HPDE6-E6E7 (cell line): ENCODE measurements around the gene OR2T29.
"Not testable (repeated sequence)": the region's sequence is repeated elsewhere in the genome, so short reads cannot be mapped to it uniquely, and the experiment has no call there.

Experiments used
- DNase-seq: peaks from one replicate; pipeline ENCODE4 v3.0.0; 2011; ENCODE audit warnings: missing footprints; ENCODE audit errors: extremely low spot score

OR2T29 gene

GRCh38 chr1:248510217-248510616 is 52.4 kb downstream of the OR2T29 start:
- not testable (repeated sequence) for DNase-seq

- not testable (repeated sequence) for DNase-seq
These were observed 54.8 kb downstream of the OR2T29 start, which contains the start of gene OR2G6 for GRCh38 chr1:248507773-248508172. Gene OR2G6, plus strand, starts transcription at chr1:248508073. Its CDS starts 13,574 bp downstream, at chr1:248521647.
